Activated naive CD4-positive, alpha-beta T cell treated with anti-CD3 and anti-CD28 coated beads, Interleukin-2, amount 50 U/mL, for 16 hours (primary cell): ENCODE measurements around the gene GPR82.
"Not testable (repeated sequence)": the region's sequence is repeated elsewhere in the genome, so short reads cannot be mapped to it uniquely, and the experiment has no call there.

ENCODE experiments used
- DNase-seq: peaks from one replicate; pipeline ENCODE4 v3.0.0-alpha.2; 2020

The GPR82 gene

GRCh38 chrX:41719610-41720009 is 4.4 kb upstream of the GPR82 start:
- DNase-seq = not testable (repeated sequence)

GRCh38 chrX:41720125-41720779 is 3.7 kb upstream of the GPR82 start:
- DNase-seq = no peak

- no peak for DNase-seq
Measured at GRCh38 chrX:41721590-41721989, 2.4 kb upstream of the GPR82 start.

- no peak for DNase-seq
Measured at GRCh38 chrX:41722214-41722613, 1.8 kb upstream of the GPR82 start.

- no peak for DNase-seq
Measured at GRCh38 chrX:41722816-41723618, 964 bp upstream of the GPR82 start.

GRCh38 chrX:41728125-41728524 is 4.1 kb downstream of the GPR82 start:
- no peak for DNase-seq

- DNase-seq = no peak
Measured at GRCh38 chrX:41730081-41730480, 6.1 kb downstream of the GPR82 start.

GRCh38 chrX:41732260-41732659 is 8.3 kb downstream of the GPR82 start:
- no peak for DNase-seq

GRCh38 chrX:41733939-41734338 is 10.0 kb downstream of the GPR82 start:
- no peak for DNase-seq

- DNase-seq = no peak
Measured at GRCh38 chrX:41734530-41734929, 10.5 kb downstream of the GPR82 start.

- DNase-seq = no peak
Measured at GRCh38 chrX:41737065-41737464, 13.1 kb downstream of the GPR82 start.

- DNase-seq = no peak
Measured at GRCh38 chrX:41739871-41740270, 15.9 kb downstream of the GPR82 start.

- no peak for DNase-seq
Measured at GRCh38 chrX:41750716-41751115, 26.7 kb downstream of the GPR82 start.

GRCh38 chrX:41758401-41758800 is 34.4 kb downstream of the GPR82 start:
- no peak for DNase-seq

GRCh38 chrX:41759817-41760216 is 35.8 kb downstream of the GPR82 start:
- no peak for DNase-seq

GRCh38 chrX:41761169-41761568 is 37.2 kb downstream of the GPR82 start:
- no peak for DNase-seq

GRCh38 chrX:41761702-41762101 is 37.7 kb downstream of the GPR82 start:
- DNase-seq = no peak

GRCh38 chrX:41779030-41779564 is 55.1 kb downstream of the GPR82 start:
- no peak for DNase-seq
